ENCODE data around the gene S100P. TPM values are rescaled to one million over a fixed set of nuclear protein-coding genes. Genes with fewer than 3 reads are reported as not detected.

The S100P gene
- total and polyA plus RNA-seq, 4 donors = 34.2 to 118 (median 51.6) TPM

GRCh38 chr4:6662591-6662990, 31.1 kb upstream of the S100P start:
- 88 to 91% methylated on average over 3 of the region's 3 CpGs for WGBS, 2 donors
- Histone ChIP-seq H3K9ac (ENCODE audit: insufficient read depth in 1 of 2, low read length in 2 of 2) (no peak overlapping the region), H3K4me3 (no peak overlapping the region), H3K27me3 (ENCODE audit: control insufficient read depth in 3 of 3, insufficient read depth in 3 of 3, low read length in 2 of 3) (peaks cover 0 to 44% (median 39%) of the 10 kb centered on the region in 3 donors), H3K36me3 (ENCODE audit: control insufficient read depth in 4 of 4, insufficient read depth in 4 of 4, low read length in 4 of 4) (no peaks in the 10 kb centered on the region), H3K9me3 (ENCODE audit: control insufficient read depth in 4 of 4, insufficient read depth in 3 of 4, low read length in 3 of 4) (peaks cover 0 to 3% (median under 1%) of the 10 kb centered on the region in 4 donors), H3K4me1 (ENCODE audit: control insufficient read depth in 5 of 5, insufficient read depth in 5 of 5, low read length in 5 of 5) (peaks cover 0 to 14% (median 8%) of the 10 kb centered on the region in 5 donors), H3K27ac (ENCODE audit: low read depth in 1 of 2, low read length in 1 of 2) (no peak overlapping the region)
- DNase-seq (no peak), ATAC-seq (ENCODE audit: insufficient read depth, low FRiP score) (no peak)
- TF ChIP-seq, protein P1, sequence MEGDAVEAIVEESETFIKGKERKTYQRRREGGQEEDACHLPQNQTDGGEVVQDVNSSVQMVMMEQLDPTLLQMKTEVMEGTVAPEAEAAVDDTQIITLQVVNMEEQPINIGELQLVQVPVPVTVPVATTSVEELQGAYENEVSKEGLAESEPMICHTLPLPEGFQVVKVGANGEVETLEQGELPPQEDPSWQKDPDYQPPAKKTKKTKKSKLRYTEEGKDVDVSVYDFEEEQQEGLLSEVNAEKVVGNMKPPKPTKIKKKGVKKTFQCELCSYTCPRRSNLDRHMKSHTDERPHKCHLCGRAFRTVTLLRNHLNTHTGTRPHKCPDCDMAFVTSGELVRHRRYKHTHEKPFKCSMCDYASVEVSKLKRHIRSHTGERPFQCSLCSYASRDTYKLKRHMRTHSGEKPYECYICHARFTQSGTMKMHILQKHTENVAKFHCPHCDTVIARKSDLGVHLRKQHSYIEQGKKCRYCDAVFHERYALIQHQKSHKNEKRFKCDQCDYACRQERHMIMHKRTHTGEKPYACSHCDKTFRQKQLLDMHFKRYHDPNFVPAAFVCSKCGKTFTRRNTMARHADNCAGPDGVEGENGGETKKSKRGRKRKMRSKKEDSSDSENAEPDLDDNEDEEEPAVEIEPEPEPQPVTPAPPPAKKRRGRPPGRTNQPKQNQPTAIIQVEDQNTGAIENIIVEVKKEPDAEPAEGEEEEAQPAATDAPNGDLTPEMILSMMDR (IDR thresholded peaks at IDR 0.05; ENCODE audit: control extremely low read depth, extremely low read depth) = no peak

DNA sequence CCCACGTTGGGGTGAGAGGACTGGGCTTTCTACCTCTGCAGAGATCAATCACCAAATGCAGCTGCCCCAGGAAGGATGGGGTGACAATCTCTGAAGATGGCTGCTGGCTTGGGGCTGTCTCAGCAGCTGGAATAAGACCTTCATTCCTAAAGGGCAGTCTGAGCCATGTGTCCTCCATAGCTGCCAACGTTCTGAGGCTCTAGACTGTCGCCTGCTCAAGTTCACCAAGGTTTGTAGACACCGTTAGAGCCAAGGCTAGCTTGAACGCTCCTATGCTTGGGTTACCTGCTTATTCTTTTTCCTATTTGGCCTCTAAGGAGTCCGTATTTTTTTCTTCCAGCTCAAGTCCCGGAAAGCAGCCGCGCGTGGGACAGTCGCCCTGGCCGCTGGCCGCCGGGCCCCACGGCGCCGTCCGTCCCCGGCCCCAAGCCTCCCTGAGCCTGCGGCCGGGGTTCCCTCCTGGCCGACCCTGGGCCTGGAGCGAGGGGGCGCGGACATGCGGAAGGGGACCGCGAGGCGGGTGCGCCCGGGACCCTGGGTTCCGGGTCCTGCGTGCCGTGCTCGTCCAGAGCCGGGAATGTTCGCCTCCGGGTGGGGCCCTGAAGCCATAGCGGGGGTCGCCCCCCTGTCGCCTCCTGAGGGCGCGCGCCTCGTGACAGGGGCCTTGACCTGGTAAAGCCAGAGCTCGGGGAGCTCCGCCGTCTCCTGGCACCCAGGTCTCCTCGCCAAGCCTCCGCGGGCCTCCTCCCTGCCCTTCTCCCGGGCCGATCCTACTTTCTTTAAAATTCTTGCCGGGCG, 29.9 kb upstream of the S100P start:
- peaks cover 0 to 10% (median 8%) of the 10 kb centered on the region in 5 donors for H3K4me1 ChIP-seq (ENCODE audit: control insufficient read depth in 5 of 5, insufficient read depth in 5 of 5, low read length in 5 of 5)

DNA sequence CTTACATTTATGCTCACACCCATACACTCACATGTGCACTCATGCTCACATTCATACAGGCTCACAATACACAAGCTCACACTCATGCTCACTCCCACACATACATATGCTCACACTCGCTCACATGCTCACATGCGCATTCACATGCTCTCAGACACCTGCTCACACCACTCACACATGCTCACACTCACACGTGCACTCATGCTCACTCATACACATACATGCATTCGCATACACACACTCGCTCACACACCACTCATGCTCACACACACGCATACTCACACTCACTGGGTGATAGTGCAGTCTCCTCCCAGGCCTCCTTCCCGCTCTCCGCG, 28.4 kb upstream of the S100P start:
- DNase-seq (no peak), ATAC-seq (ENCODE audit: insufficient read depth, low FRiP score) (no peak)
- no peaks in the 10 kb centered on the region for H3K36me3 ChIP-seq (ENCODE audit: control insufficient read depth in 4 of 4, insufficient read depth in 4 of 4, low read length in 4 of 4)
- H3K9me3 ChIP-seq (ENCODE audit: control insufficient read depth in 4 of 4, insufficient read depth in 3 of 4, low read length in 3 of 4) = peaks cover 0 to 3% (median under 1%) of the 10 kb centered on the region in 4 donors
- no peak overlapping the region for H3K27ac ChIP-seq (ENCODE audit: low read depth in 1 of 2, low read length in 1 of 2)
- TF ChIP-seq, protein P1 (IDR thresholded peaks at IDR 0.05; ENCODE audit: control extremely low read depth, extremely low read depth) = no peak
- no peak overlapping the region for H3K9ac ChIP-seq (ENCODE audit: insufficient read depth in 1 of 2, low read length in 2 of 2)
- no peak overlapping the region for H3K4me3 ChIP-seq
- peaks cover 0 to 39% (median 29%) of the 10 kb centered on the region in 3 donors for H3K27me3 ChIP-seq (ENCODE audit: control insufficient read depth in 3 of 3, insufficient read depth in 3 of 3, low read length in 2 of 3)
- peaks cover 0 to 8% (median 5%) of the 10 kb centered on the region in 5 donors for H3K4me1 ChIP-seq (ENCODE audit: control insufficient read depth in 5 of 5, insufficient read depth in 5 of 5, low read length in 5 of 5)
- 97 to 98% methylated on average over 9 of the region's 9 CpGs for WGBS, 2 donors

More for the DNA sequence above, 29.9 kb upstream of the S100P start:
- Histone ChIP-seq H3K27me3 (ENCODE audit: control insufficient read depth in 3 of 3, insufficient read depth in 3 of 3, low read length in 2 of 3) (peaks cover 0 to 44% (median 38%) of the 10 kb centered on the region in 3 donors), H3K4me3 (no peak overlapping the region), H3K27ac (ENCODE audit: low read depth in 1 of 2, low read length in 1 of 2) (no peak overlapping the region), H3K9ac (ENCODE audit: insufficient read depth in 1 of 2, low read length in 2 of 2) (no peak overlapping the region), H3K36me3 (ENCODE audit: control insufficient read depth in 4 of 4, insufficient read depth in 4 of 4, low read length in 4 of 4) (no peaks in the 10 kb centered on the region), H3K9me3 (ENCODE audit: control insufficient read depth in 4 of 4, insufficient read depth in 3 of 4, low read length in 3 of 4) (peaks cover 0 to 3% (median under 1%) of the 10 kb centered on the region in 4 donors)
- no peak for DNase-seq
- WGBS, 2 donors = 14 to 24% methylated on average over 45 to 55 of the region's 55 CpGs
- TF ChIP-seq, protein P1 (IDR thresholded peaks at IDR 0.05; ENCODE audit: control extremely low read depth, extremely low read depth) = no peak
- no peak for ATAC-seq (ENCODE audit: insufficient read depth, low FRiP score)

Data from lung (tissue), 12 donors.